Stimulated activated naive CD8-positive, alpha-beta T cell treated with anti-CD3 and anti-CD28 coated beads, Interleukin-15, amount 100 ng/mL, for 72 hours (primary cell): ENCODE measurements around the gene DCBLD2.

Experiments used
- ATAC-seq: fragments of 150-1000 bp; cut with Tn5 transposase; 2 replicates; pipeline ENCODE4 v1.10.0; 2021; ENCODE audit warnings: mild to moderate bottlenecking, moderate library complexity
- DNase-seq, 2 donors: peaks; one replicate each; pipeline ENCODE4 v3.0.0; 2021 to 2022
- H3K27ac Mint-ChIP-seq, 2 donors: one replicate each; pipeline ENCODE4 v1.8.0; 2022; ENCODE audit warnings: mild to moderate bottlenecking in 2 of 2, mixed read lengths in 2 of 2, moderate library complexity in 2 of 2
- H3K27me3 Mint-ChIP-seq: one replicate; pipeline ENCODE4 v1.8.0; 2022; ENCODE audit warnings: mixed read lengths
- H3K4me1 Mint-ChIP-seq: one replicate; pipeline ENCODE4 v1.8.0; 2022; ENCODE audit warnings: mild to moderate bottlenecking, mixed read lengths
- H3K4me3 Mint-ChIP-seq, 2 donors: one replicate each; pipeline ENCODE4 v1.8.0; 2022; ENCODE audit warnings: mild to moderate bottlenecking in 2 of 2, mixed read lengths in 2 of 2, moderate library complexity in 1 of 2
- H3K9me3 Mint-ChIP-seq, 2 donors: one replicate each; pipeline ENCODE4 v1.8.0; 2022; ENCODE audit warnings: mixed read lengths in 2 of 2

DCBLD2 gene

DNA sequence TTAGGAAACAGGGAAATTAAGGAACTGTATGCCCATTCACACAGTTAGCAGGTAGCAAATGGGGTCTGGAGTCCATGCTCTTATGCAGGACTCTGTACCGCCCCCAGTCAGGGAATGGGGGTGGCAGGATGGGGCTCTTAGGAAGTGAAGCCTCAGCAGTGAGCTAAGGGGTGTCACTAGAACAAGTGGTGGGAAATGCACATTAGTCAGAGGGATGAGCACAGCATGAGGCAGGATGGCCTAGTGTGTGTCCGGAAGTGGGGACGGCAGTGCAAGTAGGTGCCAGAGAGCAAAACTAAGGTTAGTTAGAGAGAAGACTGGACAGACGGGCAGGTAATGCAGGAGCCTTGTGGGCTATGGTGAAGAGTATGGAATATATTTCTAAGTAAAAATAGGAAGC lies 77.7 kb downstream of the DCBLD2 start:
- DNase-seq (no peak), ATAC-seq (no peak)
- H3K9me3 Mint-ChIP-seq: no peaks in the 10 kb centered on the region

DNA sequence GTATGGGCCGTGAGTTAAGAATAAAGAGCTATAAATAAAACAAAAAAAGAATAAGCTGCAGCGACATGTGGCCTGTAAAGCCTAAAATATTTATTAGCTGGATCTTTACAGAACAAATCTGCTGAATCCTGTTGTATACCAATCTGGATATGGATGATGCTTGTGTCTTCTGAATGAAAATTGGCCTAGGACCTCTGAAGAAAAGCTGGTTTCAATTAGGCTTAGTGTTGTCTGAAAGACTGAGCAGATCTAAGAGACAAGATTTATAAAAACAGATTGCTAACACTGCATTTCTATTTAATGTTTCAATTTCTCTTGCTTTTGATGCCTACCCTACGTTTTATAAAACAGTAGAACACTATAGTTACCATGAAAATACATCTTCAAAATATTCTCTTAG lies 80.4 kb downstream of the DCBLD2 start:
- no peaks in the 10 kb centered on the region for H3K4me1 Mint-ChIP-seq
- H3K27ac Mint-ChIP-seq: no peak overlapping the region
- no peak for DNase-seq
- H3K9me3 Mint-ChIP-seq: no peaks in the 10 kb centered on the region
- no peak for ATAC-seq
- no peaks in the 10 kb centered on the region for H3K27me3 Mint-ChIP-seq
- no peak overlapping the region for H3K4me3 Mint-ChIP-seq

More for the DNA sequence above, 77.7 kb downstream of the DCBLD2 start:
- Mint-ChIP-seq H3K27me3 (no peaks in the 10 kb centered on the region), H3K4me3 (no peak overlapping the region), H3K4me1 (no peaks in the 10 kb centered on the region), H3K27ac (peak overlapping the region in 1 of 2 donors; percentile 2)

DNA sequence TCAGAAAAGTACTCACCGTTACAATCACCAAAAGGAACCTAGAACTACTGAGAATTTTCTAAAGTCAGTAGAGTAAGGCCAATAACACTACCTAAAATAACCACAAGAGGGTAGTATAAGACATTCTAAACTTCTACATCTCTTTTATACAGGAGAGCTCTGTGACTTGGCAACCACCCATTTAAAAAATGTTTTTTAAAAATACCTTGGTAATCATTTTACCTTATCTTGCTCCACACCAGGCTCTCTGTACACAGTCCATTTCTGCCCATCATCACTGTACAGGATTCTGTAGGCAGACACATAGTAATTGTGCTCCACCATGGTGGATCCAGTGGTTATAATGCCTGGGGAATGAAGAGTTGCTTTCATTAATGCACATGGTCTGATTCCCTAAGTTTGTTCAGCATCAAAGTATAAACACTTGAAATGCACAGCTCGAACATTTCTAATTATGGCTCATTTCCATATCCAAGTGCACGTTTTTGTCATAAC lies 83.9 kb downstream of the DCBLD2 start:
- Mint-ChIP-seq H3K27ac (no peak overlapping the region), H3K27me3 (no peaks in the 10 kb centered on the region), H3K9me3 (no peaks in the 10 kb centered on the region), H3K4me1 (no peaks in the 10 kb centered on the region), H3K4me3 (no peak overlapping the region)
- DNase-seq (no peak), ATAC-seq (peak; percentile 74)

DNA sequence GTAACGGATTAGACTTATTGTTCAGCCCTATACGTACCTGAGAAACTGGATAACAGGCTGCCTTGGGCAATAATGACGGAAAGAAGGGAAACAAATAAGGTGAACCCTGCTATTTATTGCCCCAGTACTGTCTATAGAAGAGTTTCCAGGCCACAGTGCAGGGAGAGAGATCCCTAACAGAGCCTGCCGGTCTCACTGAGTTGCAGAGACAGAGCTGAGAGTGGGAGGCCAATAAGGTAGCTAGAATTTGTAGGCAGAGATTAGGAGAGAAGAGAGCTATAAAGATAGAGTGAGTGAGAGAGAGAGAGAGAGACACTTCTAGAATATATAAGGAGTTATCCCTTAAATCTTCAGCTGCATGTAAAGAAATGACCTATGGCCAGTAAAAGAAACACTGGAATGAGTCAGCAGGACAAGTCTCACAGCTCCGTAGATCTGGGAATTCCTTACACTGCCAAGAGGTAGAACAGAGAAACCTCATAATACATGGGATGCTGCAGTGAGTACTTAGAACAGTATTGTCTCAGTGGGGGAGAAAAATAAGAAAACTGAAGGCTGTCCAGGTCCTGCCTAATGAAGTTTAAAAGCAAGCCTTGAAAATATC lies 86.6 kb downstream of the DCBLD2 start:
- no peaks in the 10 kb centered on the region for H3K9me3 Mint-ChIP-seq
- no peak overlapping the region for H3K4me3 Mint-ChIP-seq
- H3K27me3 Mint-ChIP-seq: no peaks in the 10 kb centered on the region
- no peaks in the 10 kb centered on the region for H3K4me1 Mint-ChIP-seq
- no peak for ATAC-seq
- DNase-seq: no peak
- no peak overlapping the region for H3K27ac Mint-ChIP-seq

DNA sequence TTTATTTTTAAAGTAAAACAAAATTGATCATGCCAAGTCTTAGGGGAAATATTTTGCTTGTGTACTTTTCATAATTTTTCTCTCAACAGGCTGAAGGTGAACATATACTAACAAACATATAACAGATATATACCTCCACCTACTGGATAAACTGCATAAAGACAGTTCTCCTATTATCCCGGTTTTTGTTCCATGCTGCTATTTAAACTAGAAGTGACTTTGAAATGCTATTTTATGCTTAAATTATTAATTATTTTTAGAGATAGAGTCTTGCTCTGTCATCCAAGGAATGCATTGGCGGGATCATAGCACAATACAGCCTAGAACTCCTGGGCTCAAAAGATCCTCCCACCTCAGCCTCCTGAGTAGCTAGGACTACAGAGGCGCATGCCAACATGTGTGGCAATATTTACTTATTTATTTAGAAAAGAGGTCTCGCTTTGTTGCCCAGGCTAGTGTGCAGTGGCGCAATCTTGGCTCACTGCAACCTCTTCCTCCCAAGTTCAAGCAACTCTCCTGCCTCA lies 88.6 kb downstream of the DCBLD2 start:
- no peaks in the 10 kb centered on the region for H3K9me3 Mint-ChIP-seq
- no peaks in the 10 kb centered on the region for H3K27me3 Mint-ChIP-seq
- no peak overlapping the region for H3K4me3 Mint-ChIP-seq
- ATAC-seq (no peak), DNase-seq (no peak)
- no peaks in the 10 kb centered on the region for H3K4me1 Mint-ChIP-seq
- no peak overlapping the region for H3K27ac Mint-ChIP-seq

DNA sequence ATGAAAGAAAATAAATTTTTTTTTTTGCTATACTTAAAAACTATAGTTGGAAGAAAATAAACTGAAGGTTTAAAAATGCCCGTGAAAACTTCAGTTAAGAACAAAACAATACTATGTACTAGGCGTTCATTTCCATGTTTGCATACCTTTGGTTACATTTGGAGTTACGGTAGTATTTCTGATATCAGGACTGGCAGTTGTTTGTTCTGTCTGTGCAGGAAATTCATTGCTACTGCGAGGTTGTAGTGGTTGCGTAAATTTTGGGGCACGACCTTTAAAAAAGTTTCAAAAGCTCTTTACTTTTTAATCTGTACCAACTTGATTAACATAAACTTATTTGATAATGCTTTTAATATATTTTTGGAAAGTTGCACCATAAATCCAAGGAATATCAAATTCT lies 90.4 kb downstream of the DCBLD2 start:
- no peak for DNase-seq
- no peaks in the 10 kb centered on the region for H3K27me3 Mint-ChIP-seq
- no peaks in the 10 kb centered on the region for H3K4me1 Mint-ChIP-seq
- no peak for ATAC-seq
- no peak overlapping the region for H3K27ac Mint-ChIP-seq
- no peak overlapping the region for H3K4me3 Mint-ChIP-seq
- no peaks in the 10 kb centered on the region for H3K9me3 Mint-ChIP-seq

DNA sequence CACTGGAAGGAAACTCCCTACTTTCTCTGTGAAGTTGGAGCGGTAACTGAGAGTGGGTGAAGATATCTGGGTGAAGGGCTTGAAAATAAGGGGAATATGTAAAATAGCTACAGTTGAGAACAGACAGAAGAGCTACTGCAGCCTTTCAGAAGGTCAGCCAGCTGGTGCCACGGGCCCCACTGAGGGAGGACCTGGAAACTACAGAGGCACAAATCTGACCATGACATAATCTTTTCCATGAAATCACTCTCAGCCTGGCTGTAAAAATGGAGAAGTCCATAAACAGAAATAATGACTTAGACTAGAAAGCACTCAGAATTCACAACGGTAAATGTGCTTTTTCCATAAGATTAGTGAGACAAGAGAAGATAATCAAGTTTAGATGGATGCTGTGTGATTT lies 91.9 kb downstream of the DCBLD2 start:
- DNase-seq (no peak), ATAC-seq (no peak)
- Mint-ChIP-seq H3K27ac (peak overlapping the region in 1 of 2 donors; percentile 3), H3K9me3 (no peaks in the 10 kb centered on the region), H3K4me3 (no peak overlapping the region), H3K27me3 (no peaks in the 10 kb centered on the region), H3K4me1 (no peaks in the 10 kb centered on the region)

DNA sequence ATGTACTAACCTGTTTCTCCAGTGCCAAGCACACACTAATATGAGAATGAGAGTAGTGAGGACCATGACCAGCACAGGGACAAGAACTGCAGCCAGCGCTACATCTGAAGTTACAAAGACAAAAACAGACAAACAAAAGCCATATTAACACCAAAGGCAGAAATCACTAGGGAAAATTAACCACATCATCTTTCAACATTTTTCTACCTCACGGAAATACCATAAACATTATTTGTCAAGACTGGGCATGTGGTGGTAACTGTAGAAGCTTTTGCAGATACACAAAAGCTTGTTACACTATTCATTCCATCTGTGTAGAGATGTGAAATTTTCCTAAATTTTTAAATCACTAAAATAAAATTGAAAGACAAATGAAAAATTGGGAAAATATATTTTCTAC lies 93.4 kb downstream of the DCBLD2 start:
- Mint-ChIP-seq H3K4me3 (no peak overlapping the region), H3K27ac (no peak overlapping the region), H3K4me1 (no peaks in the 10 kb centered on the region), H3K27me3 (no peaks in the 10 kb centered on the region), H3K9me3 (no peaks in the 10 kb centered on the region)
- ATAC-seq (no peak), DNase-seq (no peak)

DNA sequence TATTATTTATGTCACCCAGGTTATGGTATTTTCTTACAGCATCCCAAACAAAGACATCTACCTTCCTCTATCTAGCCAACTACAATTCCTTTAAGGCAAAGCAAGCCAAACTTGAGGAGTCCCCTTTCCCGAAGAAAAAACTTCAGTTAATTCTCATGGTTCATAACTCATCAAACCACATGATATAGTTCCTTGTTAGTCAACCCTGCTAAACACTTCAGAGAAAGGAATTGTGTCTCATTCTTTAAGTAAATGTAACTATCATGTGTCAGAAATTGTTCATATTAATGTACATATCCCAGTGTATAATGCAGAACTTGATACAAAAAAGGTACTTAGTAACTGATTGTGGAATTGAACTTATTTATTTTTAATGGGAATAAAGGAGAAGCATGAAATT lies 93.9 kb downstream of the DCBLD2 start:
- Mint-ChIP-seq H3K27ac (no peak overlapping the region), H3K9me3 (no peaks in the 10 kb centered on the region), H3K27me3 (no peaks in the 10 kb centered on the region), H3K4me3 (no peak overlapping the region), H3K4me1 (no peaks in the 10 kb centered on the region)
- no peak for ATAC-seq
- DNase-seq: no peak

DNA sequence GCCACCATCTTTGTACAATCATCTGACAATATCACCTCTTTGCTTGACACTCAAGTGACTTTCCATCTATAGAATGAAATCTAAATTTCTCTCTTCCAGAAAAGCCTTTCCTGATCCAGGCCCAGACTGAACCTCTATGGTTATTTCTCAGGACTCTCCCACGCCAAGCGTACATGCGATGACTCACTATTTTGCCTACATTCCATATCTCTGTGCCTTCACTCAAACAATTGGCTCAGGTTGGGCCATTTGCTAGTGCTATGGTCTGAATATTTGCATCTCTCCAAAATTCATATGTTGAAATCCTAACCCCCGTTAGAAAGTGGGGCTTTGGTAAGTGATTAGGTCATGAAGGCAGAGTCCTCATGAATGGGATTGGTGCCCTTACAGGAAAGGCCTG lies 94.5 kb downstream of the DCBLD2 start:
- Mint-ChIP-seq H3K27ac (no peak overlapping the region), H3K4me3 (no peak overlapping the region), H3K9me3 (no peaks in the 10 kb centered on the region), H3K4me1 (no peaks in the 10 kb centered on the region), H3K27me3 (no peaks in the 10 kb centered on the region)
- ATAC-seq (no peak), DNase-seq (no peak)

DNA sequence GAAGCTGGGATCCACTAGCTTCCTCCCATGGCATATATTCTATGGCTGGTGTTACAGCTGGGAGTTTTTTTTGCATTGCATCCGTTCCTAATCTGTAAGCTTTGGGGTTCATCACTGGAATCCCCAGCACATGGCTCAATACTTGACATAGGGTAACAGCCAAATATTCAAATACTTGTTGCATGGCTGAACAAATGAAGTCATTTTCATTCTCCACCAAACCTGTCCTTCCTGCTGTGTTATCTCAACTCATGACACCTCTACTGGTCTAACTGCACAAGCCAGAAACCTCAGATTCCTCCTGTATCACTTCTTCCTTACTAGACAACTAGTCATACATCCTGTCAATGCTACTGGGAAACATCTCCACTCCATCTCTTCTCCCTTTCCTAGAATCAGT lies 95.0 kb downstream of the DCBLD2 start:
- DNase-seq (no peak), ATAC-seq (no peak)
- no peaks in the 10 kb centered on the region for H3K9me3 Mint-ChIP-seq
- no peaks in the 10 kb centered on the region for H3K4me1 Mint-ChIP-seq
- no peak overlapping the region for H3K4me3 Mint-ChIP-seq
- no peak overlapping the region for H3K27ac Mint-ChIP-seq
- no peaks in the 10 kb centered on the region for H3K27me3 Mint-ChIP-seq

DNA sequence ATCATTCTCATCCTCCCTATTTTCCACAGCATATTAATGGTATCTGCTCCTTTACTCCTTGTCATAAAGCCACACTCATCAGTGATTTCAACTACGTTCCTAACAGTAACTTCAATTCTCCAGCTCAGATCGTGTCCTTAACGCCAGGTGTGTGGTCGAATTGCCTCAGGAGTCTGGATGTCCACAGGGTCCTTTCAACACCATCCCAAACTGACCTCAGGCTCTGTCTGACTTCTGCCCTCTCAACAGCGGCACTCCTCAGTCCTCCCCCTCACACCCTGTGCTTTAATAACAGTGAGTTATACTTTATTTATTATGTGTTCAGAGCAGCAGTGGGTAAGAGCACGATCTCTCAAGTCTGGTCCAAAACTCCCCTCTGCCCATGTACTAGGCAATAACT lies 95.9 kb downstream of the DCBLD2 start:
- H3K9me3 Mint-ChIP-seq: no peaks in the 10 kb centered on the region

DNA sequence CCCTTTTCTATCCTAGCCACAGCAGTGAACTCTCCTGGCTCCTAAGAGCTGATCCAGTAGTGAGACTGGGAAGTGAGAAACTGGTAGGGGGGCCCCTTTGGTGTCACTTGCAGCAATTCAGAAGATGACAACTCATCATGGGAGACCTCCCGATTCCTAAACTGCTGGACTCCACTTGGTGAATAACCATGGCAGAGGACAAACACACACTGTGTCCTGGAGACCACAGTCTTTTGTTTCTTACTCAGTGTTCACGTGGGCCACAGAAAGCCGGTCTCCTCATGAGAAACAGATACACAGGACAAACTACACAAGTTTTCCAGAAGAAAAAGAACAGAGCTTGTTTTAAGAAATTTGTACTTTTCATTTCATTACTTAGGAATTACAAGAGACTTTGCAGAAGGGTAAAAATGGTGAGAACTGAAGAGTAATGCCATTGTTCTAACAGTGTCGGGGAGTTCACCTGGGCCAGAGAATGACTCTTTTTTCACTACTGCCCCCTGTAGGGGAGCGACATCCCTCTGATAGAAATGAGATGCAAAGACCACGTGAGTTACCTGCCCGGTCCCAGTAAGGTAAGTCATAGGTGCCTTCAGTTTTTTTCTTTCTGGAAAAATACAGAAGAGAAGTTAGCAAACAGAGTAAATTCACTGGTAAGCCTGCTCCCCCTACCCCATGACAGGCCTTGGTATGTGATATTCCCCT lies 100.3 kb downstream of the DCBLD2 start:
- ATAC-seq (no peak), DNase-seq (no peak)
- Mint-ChIP-seq H3K4me3 (no peak overlapping the region), H3K4me1 (no peaks in the 10 kb centered on the region), H3K9me3 (no peaks in the 10 kb centered on the region), H3K27me3 (no peaks in the 10 kb centered on the region), H3K27ac (no peak overlapping the region)

More for the DNA sequence above, 95.9 kb downstream of the DCBLD2 start:
- DNase-seq: no peak
- H3K27ac Mint-ChIP-seq: no peak overlapping the region
- H3K4me3 Mint-ChIP-seq: no peak overlapping the region
- no peaks in the 10 kb centered on the region for H3K27me3 Mint-ChIP-seq
- H3K4me1 Mint-ChIP-seq: no peaks in the 10 kb centered on the region
- no peak for ATAC-seq

DNA sequence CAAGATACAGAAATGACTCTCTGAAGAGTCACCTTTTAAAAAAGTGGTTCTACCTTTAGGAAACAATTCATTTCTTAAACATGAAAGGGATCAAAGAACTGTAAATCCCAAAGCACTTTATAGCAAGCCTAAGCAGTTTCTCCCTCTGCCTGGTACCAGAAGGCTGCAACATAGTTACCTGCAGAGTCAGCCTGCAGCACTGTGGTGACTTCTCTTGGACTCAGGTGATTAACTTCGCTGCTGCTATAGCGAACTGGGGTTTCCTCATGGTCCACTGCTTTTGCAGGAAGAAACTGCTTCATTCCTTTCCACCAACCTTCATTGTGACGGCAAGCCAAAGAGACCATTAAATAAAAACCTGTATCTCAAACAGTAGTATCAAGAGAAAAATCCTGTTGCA lies 101.1 kb downstream of the DCBLD2 start:
- DNase-seq: no peak
- H3K27ac Mint-ChIP-seq: no peak overlapping the region
- no peak overlapping the region for H3K4me3 Mint-ChIP-seq
- no peaks in the 10 kb centered on the region for H3K27me3 Mint-ChIP-seq
- H3K4me1 Mint-ChIP-seq: no peaks in the 10 kb centered on the region
- no peaks in the 10 kb centered on the region for H3K9me3 Mint-ChIP-seq
- no peak for ATAC-seq

DNA sequence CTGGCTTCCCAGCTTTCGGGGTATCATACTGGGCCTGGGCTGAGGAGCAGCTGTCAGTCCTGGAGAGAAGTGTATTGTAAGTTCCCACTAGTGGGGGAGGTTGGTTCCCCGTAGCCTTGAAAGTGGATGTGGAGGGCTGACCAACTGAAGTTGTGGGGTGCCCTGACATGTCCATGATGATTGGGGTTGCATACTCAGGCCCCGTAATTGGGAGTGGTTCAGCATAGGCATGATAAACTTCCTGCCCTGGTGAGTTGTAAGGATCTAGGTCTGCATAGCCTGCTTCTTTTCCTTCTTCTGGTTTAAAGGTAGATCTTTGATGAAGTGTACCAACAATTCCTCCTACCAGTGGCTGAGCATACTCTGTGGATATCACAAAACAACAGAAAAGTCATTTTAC lies 102.0 kb downstream of the DCBLD2 start:
- ATAC-seq (no peak), DNase-seq (no peak)
- Mint-ChIP-seq H3K27ac (no peak overlapping the region), H3K9me3 (no peaks in the 10 kb centered on the region), H3K27me3 (no peaks in the 10 kb centered on the region), H3K4me3 (no peak overlapping the region), H3K4me1 (no peaks in the 10 kb centered on the region)

DNA sequence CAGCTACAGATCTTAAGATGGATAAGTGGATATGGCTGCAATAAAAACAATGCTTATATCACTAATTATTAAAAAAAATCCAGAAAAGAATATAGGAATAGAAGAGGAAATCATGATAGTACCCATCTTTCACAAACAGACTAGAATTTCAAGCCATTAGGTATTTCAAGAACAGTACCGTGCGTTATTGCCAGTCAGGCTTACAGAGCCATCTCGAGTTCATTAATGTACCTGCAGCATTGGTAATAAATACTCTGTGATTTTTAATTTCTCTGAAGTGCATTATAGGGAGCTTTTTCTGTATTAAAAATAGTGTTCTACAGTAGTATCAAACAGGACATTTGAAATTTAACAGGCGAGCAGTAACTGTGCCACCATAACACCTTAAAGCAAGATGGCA lies 102.7 kb downstream of the DCBLD2 start:
- Mint-ChIP-seq H3K4me3 (no peak overlapping the region), H3K4me1 (no peaks in the 10 kb centered on the region), H3K9me3 (no peaks in the 10 kb centered on the region), H3K27ac (no peak overlapping the region), H3K27me3 (no peaks in the 10 kb centered on the region)
- DNase-seq (no peak), ATAC-seq (no peak)

DNA sequence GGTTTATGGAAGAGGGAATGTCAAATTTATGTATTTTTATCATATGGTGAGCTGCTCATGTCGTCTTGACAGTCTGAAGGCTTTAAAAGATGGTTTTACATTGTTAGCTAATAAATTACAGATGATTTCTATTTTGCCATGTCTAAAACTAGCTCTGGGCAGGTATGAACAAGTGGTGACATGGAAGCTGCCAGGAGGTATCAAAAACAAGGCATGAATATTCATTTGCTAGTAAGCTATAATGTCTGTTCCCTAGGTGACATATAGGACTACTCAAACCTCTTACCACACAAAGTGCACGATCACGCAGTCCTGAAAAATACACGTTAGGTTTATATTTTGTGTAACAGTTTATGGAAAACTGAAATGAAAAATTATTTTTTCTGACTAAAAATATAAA lies 103.6 kb downstream of the DCBLD2 start:
- DNase-seq: no peak
- no peak overlapping the region for H3K27ac Mint-ChIP-seq

More for the DNA sequence above, 103.6 kb downstream of the DCBLD2 start:
- no peaks in the 10 kb centered on the region for H3K4me1 Mint-ChIP-seq
- H3K4me3 Mint-ChIP-seq: no peak overlapping the region
- no peaks in the 10 kb centered on the region for H3K27me3 Mint-ChIP-seq
- no peaks in the 10 kb centered on the region for H3K9me3 Mint-ChIP-seq
- no peak for ATAC-seq
